Stimulated activated CD4-positive, alpha-beta T cell treated with anti-CD3 and anti-CD28 coated beads, TNF-alpha, amount 100 ng/mL, for 48 hours (primary cell): Measurements from ENCODE around the gene SLAMF7.
A peak's percentile ranks its signal among the peaks of the same experiment; 100 is the strongest.

Source experiments
- DNase-seq, 3 donors: peaks; one replicate each; pipeline ENCODE4 v3.0.0-alpha.2; 2020; ENCODE audit warnings: low read depth in 3 of 3

Gene SLAMF7

DNA sequence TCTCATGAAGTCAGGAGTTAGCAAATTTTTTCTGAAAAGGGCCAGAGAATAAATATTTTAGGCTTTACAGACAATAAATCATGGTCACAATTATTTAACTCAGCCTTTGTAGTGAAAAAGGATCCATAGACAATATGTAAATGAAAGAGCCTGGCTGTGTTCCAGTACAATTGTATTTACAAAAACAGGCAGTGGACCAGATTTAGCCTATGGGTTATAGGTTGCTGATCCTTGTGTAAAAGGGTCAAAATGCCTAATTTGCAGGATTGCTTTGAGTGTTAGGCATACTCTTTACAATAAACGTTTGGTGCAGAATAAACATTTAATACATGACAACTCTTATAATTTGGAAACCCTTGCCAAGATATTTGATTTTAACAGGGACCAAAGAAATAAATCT lies 6.5 kb downstream of the SLAMF7 start:
- DNase-seq, result no peak

DNA sequence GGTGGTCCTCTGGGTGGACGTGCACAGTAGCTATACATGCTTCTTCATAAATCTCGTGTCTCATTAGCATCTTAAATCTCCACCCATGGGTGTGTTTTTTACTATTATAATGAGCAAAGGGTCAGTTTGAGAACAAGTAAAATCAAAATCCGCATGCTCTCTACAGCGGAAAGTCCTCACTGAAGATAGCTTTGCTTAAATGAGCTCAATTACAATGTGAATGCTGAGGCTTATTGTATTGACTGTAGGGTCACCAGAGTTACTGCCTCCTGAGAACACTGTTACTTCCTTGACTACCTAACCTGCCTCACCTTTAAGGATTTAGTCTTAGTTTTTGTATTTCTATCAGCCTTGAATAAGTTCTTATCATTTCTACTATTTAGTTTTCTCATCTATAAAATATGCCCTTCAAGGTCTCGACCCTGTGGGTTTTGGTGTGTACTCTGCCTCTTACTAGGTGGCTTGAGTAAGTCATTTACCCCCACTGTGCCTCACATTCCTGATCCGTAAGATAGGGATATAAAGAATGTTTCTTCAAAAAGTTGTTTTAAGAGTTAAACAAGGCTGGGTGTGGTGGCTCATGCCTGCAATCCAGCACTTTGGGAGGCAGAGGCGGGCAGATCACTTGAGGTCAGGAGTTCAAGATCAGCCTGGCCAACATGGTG lies 7.9 kb downstream of the SLAMF7 start:
- DNase-seq, result no peak

DNA sequence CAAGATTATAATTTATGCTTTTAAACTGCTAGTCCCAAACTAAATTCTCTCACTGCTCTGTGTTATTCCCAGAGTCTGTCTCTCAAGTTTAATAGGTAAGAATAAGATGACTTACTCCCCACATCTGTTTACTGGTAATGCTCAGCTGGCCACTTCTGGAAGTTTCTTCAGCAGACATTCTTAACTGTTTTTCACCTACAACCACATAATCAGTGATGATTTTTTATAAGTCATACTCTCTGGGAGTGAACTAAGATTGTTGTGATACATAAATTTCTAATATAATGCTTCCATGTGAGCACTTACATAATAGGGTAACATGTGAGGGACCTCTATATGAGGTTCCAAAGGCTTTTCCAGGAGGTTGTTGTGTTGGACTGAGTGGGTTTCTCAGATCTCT lies 8.7 kb downstream of the SLAMF7 start:
- no peak for DNase-seq

DNA sequence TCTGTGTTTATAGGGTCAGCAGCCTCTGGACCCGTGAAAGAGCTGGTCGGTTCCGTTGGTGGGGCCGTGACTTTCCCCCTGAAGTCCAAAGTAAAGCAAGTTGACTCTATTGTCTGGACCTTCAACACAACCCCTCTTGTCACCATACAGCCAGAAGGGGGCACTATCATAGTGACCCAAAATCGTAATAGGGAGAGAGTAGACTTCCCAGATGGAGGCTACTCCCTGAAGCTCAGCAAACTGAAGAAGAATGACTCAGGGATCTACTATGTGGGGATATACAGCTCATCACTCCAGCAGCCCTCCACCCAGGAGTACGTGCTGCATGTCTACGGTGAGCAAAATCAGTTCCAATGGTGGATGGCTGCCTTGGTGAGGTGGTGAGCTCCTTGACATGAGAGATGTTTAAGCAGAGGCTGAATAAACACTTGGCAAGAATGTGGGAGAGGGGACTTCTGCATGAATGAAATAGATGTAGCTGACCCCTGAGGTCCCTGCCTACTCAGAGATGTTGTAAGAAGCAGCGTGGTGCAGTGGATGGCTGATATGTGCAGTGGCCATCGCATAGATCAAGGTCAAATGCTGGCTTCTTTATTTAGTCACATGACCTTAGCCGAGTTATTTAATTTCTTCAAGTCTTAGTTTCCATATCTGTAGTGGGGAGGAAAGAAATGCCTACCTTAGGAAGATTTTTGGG lies 9.3 kb downstream of the SLAMF7 start:
- DNase-seq, result no peak

DNA sequence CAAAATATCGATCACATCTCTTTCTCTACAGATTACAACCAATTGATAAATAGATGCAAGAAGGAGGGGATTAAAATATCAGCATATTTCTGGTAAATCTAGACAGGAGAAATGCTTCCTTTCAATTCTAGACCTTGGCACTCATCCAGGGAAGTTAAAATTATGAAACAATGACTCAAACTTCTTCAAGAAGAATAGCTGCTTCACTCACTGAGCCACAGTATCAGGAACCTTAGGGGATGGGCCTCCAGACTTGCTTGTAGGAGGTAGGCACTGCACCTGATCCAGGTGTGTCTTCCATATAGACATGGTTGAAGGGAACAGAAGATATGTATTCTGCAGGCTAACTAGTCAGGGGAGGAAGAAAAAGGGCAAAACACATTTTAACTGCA lies 9.8 kb downstream of the SLAMF7 start:
- no peak for DNase-seq

DNA sequence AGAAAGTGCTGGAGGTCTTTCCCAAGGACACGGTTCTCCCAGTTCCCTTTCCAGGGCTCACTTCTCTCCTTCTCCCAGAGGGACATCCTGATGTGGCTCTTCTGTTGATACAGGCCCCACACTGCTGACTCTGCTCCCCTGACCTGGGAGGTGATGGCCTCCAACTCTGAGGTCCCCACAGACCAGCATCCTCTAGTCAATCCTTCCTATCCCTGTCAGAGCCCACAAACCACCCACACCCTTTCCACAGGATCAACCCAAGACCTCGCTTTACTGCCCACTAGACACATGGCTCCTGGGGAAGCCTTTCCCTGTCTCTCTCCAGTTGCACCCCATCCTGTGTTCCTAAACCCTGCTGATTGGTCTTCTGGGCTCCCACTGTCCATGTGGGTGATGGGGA lies 11.6 kb downstream of the SLAMF7 start:
- DNase-seq, result no peak

DNA sequence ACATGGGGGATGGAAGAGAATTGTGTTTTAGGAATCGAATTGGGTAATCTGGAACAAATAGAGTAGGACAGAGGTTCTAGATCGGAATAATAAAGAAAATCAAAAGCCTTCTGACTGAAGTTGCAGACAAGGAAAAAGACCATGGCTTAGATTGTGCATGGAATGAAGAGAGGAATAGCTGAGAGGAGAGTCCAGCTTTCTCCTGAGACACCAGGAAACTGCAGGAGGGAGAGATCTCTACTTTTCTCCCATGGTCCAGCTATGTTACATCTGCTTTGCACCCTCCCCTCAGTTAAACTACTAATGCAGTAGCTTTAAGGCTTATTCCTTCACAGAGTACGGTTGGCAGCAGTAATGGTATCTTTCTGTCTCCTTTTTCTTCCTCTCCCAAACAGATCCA lies 13.4 kb downstream of the SLAMF7 start:
- no peak for DNase-seq

DNA sequence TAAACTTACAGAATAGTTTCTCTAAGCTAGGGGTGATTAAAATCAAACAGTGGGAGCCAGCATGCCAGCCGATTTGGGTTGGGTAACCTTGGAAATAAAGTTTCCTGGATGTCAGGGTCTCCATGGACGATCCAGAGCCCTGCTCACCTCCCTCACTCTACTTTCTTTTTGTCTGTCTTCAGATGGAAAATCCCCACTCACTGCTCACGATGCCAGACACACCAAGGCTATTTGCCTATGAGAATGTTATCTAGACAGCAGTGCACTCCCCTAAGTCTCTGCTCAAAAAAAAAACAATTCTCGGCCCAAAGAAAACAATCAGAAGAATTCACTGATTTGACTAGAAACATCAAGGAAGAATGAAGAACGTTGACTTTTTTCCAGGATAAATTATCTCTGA lies 13.9 kb downstream of the SLAMF7 start:
- DNase-seq, result no peak

DNA sequence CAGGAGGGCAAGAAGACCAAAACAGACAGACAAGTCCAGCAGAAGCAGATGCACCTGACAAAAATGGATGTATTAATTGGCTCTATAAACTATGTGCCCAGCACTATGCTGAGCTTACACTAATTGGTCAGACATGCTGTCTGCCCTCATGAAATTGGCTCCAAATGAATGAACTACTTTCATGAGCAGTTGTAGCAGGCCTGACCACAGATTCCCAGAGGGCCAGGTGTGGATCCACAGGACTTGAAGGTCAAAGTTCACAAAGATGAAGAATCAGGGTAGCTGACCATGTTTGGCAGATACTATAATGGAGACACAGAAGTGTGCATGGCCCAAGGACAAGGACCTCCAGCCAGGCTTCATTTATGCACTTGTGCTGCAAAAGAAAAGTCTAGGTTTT lies 14.5 kb downstream of the SLAMF7 start:
- no peak for DNase-seq

DNA sequence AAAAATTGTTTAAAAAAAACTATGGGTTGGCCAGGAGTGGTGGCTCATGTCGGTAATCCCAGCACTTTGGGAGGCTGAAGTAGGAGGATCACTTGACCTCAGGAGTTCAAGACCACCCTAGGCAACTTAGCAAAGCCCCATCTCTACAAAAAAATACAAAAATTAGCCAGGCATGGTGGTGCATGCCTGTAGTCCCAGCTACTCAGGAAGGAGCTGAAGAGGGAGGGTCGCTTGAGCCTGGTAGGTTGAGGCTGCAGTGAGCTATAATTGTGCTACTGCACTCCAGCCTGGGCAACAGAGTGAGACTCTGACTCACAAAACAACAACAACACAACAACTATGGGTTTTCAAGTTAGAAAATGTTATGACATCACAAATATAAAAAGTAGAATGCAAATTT lies 16.4 kb downstream of the SLAMF7 start:
- DNase-seq, result no peak

DNA sequence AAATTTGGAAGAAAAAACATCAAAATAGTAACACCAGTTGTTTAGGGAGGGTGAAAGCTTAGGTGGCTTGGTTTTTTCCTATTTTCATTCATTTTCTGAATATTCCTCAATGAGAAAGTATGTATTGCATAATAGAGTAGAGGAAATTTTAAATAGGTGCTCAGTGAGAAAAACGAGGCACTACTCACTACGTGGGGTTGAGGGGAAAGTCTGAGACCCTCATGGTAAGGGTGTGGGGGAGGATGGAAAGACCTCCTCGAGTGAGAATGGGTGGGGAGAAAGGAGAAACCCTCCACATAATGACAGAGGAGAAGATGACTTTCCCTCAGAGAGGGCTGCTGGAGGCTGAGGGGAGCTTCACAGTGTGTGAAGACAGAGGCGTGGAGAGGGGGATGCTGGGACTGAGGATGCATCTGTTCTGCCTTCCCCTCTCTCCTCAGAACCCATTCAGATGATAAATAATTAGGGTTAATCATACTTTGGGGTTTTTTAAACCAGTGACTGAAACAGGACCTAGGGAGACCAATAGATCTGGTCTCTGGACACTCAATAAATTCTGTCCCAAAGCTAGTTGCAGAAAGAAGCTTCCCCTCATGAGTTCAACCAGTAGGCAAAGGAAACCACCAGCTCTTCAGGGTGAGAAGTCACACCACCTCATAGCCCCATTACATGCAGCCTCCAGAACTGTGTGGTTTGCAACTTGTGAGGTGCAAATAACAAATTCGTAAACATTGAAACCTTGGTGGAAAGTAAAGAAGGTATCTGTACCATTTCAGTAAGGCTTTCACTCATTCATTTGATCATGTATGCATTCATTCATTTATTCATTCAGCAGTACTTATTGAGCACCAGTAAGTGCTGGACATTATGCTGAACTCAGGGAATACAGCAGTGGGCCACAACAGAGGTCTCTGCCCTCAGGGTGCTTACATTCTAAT lies 17.1 kb downstream of the SLAMF7 start:
- no peak for DNase-seq

DNA sequence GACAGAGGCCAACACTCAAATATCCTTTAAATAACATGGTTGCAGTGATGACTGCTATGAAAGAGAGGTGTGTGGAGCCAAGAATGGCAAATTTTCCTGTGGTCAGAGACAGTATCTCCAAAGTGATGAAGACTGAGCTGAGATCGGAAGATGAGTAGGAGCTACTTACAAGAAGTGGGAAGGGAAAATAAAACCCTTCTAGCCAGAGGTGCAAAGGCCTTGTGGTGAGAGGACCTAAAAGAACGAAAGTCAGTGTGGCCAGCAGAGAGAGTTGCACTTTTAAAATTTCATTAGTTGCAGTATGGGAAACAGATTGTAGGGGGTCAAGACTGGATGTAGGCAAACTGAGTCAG lies 17.8 kb downstream of the SLAMF7 start:
- no peak for DNase-seq

DNA sequence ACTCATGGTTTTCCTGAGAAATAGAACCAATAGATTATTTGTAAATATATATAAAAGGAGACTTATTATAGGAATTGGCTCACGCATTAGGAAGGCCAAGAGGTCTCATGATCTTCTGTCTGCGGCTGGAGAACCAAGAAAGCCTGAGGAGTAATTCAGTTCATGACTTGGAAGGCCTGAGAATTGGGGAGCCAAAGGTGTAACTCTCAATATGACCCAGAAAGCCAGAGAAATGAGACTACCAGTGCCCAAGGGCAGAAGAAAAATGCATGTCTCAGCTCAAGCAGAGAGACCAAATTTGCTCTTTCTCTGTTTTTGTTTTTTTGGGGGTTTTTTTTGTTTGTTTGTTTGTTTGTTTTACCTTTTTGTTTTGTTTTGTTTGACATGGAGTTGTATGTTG lies 19.5 kb downstream of the SLAMF7 start:
- DNase-seq, result no peak

DNA sequence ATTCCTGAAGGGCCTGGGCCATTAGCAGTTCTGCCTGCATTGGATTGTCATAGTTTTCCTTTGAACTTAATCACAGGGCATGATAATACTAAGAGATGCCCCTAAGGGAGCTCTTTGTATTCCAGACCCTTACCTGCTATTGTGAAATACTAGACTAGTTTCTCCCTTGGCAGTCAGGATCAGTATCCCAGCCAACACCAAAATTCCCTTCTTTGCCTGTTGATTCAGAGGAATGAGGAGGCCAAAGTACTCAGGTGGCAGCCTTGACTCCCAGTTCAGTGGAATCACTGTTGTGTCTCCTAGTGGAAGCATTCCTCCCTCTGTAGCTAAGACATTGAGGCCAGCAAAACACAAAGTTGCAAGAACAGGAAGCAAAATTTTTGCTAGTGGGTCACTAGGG lies 20.7 kb downstream of the SLAMF7 start:
- no peak for DNase-seq

DNA sequence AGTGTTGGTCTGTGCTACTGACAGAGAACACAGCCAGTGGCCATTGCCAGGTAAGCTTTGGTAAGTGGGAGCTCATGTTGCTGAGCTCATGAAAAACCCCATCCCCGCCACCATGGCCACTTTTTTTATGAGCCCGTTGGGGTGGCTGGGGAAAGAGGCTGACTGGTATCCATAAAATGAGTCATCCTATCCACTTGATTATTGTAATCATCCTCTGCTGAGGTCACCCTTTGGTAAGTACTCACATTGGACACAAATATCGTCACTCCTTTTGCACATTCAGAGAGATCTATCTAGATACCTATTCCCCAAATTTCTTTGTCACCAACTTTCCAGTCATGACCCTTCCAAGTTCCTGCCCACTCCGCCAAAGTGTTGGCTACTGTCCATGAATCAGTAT lies 22.0 kb downstream of the SLAMF7 start:
- no peak for DNase-seq

DNA sequence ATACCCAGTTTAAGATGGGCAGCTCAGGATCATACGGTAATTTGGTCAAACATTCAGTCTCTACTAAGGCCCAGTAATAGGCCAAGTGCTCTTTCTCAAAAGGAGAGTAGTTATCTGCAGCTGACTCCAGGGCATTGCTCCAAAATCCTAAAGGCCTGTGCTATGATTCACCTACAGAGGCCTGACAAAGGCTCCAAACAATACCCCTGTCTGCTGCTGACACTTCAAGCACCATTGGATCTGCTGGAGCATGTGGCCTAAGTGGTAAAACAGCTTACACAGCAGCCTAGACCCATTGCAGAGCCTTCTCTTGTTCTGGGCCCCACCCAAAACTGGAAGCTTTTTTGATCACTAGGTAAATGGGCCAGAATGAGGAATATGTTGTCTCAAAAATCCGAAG lies 22.8 kb downstream of the SLAMF7 start:
- no peak for DNase-seq

DNA sequence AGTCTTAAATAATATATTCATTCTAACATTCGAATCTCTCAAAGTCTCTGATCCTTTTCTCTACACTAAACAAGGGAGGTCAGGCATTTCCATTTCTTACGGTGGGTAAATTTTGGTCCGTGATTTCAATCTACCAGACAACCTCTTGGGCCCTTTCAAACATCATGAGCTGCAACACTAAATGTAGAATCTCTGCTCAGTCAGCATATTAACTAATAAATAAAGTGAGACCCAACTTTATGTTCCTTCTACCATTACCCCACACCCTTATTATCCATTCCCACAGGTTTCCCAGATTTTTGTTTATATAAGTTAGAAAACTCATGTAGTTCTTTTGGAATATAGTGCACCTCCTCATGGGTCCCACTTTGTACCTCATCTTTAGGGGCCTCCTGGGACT lies 24.9 kb downstream of the SLAMF7 start:
- DNase-seq, result no peak

DNA sequence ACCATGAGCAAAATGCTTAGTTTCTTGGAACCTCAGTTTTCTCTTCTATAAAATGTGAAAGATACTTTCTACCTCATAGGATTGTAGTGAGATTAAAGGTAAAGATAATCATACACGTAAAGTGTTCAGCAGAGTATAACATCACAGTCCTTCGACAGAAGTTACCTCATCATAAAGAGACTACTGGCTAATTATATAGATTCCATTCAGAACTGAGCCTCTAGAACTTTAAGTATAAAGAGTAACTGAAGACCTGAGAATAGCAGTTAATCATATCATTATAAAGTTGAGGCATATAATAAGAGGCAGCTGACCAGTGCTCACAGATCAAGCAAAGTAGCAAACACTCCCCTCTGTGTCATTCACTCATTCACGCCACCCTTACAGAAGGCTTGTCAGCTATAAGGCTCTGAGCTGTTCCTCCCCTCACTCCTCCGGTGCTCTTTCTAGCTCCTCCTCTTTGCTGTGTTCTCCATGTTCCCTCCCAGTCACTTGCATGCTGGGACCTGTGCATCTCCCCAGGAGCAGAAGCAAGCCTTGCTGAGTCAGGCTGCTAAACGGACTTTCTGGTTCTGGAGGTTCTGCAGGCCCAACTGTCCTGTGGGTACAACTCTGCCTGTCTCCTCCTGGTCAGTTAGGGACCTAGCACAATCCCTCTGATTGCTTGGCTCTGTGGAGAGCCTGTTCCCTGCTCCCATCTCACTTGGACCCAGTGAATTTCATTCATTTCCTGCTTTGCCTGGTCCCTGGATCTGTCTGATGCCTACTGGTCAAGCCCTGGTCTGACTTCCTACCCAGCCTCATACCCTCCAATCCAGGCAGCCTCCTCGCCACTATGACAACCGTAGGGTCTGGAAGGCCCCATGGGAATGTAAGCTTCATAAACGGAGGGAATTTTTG lies 28.6 kb downstream of the SLAMF7 start:
- peak in 1 of 3 donors; percentile 36 for DNase-seq

DNA sequence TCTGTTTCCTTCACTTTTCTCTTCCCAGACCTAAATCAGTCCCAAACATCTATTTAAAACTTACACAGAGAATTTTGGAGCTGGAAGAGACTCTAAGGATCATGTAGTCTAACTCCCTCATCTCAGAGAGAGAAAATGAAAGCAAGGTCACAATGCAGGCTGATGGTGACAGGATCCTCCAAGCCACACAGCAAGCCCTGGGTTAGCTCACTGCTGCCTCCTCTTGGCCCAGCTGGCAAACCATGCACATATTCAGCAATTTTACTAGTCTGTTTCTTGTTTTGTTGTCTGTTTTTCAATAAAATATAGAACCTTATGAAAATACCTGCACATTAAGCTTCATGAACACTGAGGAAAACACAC lies 29.2 kb downstream of the SLAMF7 start:
- peak; percentile 67 to 81 (median 75) for DNase-seq

DNA sequence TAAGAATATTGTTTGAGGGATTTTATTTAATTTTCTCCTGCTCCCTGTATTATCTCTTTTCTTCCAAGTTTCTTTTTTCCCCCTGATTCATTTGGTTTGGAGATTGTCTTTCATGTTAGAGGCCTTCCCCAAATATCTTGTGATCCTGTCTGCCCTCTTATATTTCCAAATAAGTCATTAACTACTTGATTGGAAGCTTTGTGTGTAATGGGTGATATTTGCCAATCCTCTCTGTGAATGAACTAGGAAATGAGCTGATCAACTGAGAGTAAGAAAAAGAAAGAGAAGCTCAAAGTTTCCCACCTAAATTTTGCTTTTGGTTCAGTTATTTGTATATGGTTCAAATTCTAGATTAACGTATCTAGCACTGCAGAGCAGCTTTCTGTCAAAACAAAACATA lies 33.3 kb downstream of the SLAMF7 start:
- no peak for DNase-seq

DNA sequence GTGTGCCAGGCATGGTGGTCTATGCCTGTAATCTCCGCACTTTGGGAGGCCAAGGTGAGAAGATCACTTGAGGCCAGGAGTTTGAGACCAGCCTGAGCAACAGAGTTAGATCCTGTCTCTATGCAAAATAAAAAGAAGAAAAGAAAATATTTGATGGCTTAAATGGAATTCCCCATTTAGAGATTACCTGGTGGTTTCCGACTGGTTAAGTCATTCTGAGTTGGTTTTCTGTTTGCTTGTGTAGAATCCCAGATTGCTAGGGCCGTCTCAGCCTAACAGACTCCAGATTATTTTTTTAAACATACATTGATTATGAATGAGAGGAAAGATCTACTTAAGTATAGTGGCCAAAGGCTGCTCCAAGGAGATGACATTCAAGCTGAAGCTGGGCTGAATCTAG lies 34.0 kb downstream of the SLAMF7 start:
- no peak for DNase-seq
